GM13977 (cell line): ENCODE results near the gene DUSP2.

Experiments used
- DNase-seq: peaks from one replicate; pipeline ENCODE4 v3.0.0; 2012; ENCODE audit warnings: low spot score
- CTCF ChIP-seq: IDR thresholded peaks from 2 replicates; pipeline ENCODE4 v1.5.1; 2012; ENCODE audit warnings: mild to moderate bottlenecking, control low read depth; ENCODE audit not compliant: insufficient read depth; ENCODE audit errors: extremely low read depth, missing control alignments
- in situ Hi-C: fragments of 300-500 bp; cut with MboI; formaldehyde crosslinking; loops from one replicate; pipeline ENCODE4 v1.12.0; 2022; ENCODE audit warnings: low sequenced_read_pairs, low pct_unique_long_range_greater_than_20kb, mixed read lengths, inconsistent platforms; ENCODE audit not compliant: unreplicated experiment

The DUSP2 gene

GRCh38 chr2:96175951-96176350 is 30.7 kb upstream of the DUSP2 start:
- in situ Hi-C loops, result loop anchor here (25.0 kb wide), 1 partner anchor 164 kb away; no protein-coding TSS in a partner anchor
- no peak for TF ChIP-seq CTCF
- no peak for DNase-seq

GRCh38 chr2:96174251-96175144 is 29.3 kb upstream of the DUSP2 start:
- peak; percentile 72 for DNase-seq
- peak; percentile 96 for TF ChIP-seq CTCF
- in situ Hi-C loops, result loop anchor here (25.0 kb wide), 1 partner anchor 162 kb away; no protein-coding TSS in a partner anchor

GRCh38 chr2:96171831-96172230 is 26.6 kb upstream of the DUSP2 start:
- in situ Hi-C loops, result no loop called here
- DNase-seq, result no peak
- TF ChIP-seq CTCF, result no peak

- in situ Hi-C loops, result no loop called here
- no peak for DNase-seq
- TF ChIP-seq CTCF, result no peak
Measured at GRCh38 chr2:96170626-96171025, 25.4 kb upstream of the DUSP2 start.

GRCh38 chr2:96169868-96170507 is 24.7 kb upstream of the DUSP2 start:
- in situ Hi-C loops, result no loop called here
- no peak for DNase-seq
- no peak for TF ChIP-seq CTCF

GRCh38 chr2:96167407-96168013 is 22.3 kb upstream of the DUSP2 start:
- TF ChIP-seq CTCF, result no peak
- DNase-seq, result no peak
- in situ Hi-C loops, result no loop called here
